Breast epithelium (tissue), 3 donors: ENCODE data around the gene C16orf78.

Experiments used
- CTCF ChIP-seq, 3 donors: fragments of 450-650 bp; IDR thresholded peaks; one replicate each; pipeline ENCODE4 v1.5.1; 2016 to 2017; ENCODE audit warnings: antibody characterized with exemption in 3 of 3, mild to moderate bottlenecking in 3 of 3, moderate library complexity in 3 of 3
- POLR2A ChIP-seq: fragments of 450-650 bp; IDR thresholded peaks from one replicate; pipeline ENCODE4 v1.6.1; 2016; ENCODE audit warnings: antibody characterized with exemption, mild to moderate bottlenecking, moderate library complexity

- TF ChIP-seq POLR2A (no peak), CTCF (IDR thresholded peaks at IDR 0.05) (no peak)
These were observed 18.6 kb upstream of the C16orf78 start for GRCh38 chr16:49354991-49355390.
